ENCODE results near the gene ARHGEF25. TPM values are rescaled to one million over a fixed set of nuclear protein-coding genes. Genes with fewer than 3 reads are reported as not detected.

The ARHGEF25 gene
- total RNA-seq, 1 donor from 2014 or later = 16.8 TPM

- Histone ChIP-seq H3K4me2 (ENCODE audit: low read length) (no peak overlapping the region), H3K9me3 (ENCODE audit: insufficient read depth, low read depth, low read length) (no peaks in the 10 kb centered on the region), H3K79me2 (ENCODE audit: insufficient read depth, low read length) (no peaks in the 10 kb centered on the region), H3K36me3 (ENCODE audit: insufficient read depth, low read length) (no peaks in the 10 kb centered on the region), H3K27me3 (ENCODE audit: insufficient read depth, low read length) (no peaks in the 10 kb centered on the region), H4K20me1 (ENCODE audit: insufficient read depth, low read length) (no peaks in the 10 kb centered on the region), H3K27ac (ENCODE audit: low read depth, low read length) (no peak overlapping the region), H2AFZ (ENCODE audit: low read depth, low read length) (no peak overlapping the region), H3K4me3 (ENCODE audit: insufficient read depth, low read depth, low read length) (no peak overlapping the region), H3K9ac (ENCODE audit: low read length) (no peak overlapping the region), H3K4me1 (ENCODE audit: insufficient read depth, low read length) (peaks cover 22% of the 10 kb centered on the region)
- H3K36me3 Mint-ChIP-seq (ENCODE audit: low read depth, unreplicated experiment) = peaks cover 24% of the 10 kb centered on the region
- no peak overlapping the region for H3K4me3 Mint-ChIP-seq (ENCODE audit: unreplicated experiment)
- no peak for DNase-seq (ENCODE audit: low read depth)
- TF ChIP-seq CTCF (IDR thresholded peaks at IDR 0.05; ENCODE audit: insufficient read depth, low read depth, low read length) (no peak), EZH2 (IDR thresholded peaks at IDR 0.05; ENCODE audit: insufficient read depth, low read length) (no peak)
- H3K9me3 Mint-ChIP-seq (ENCODE audit: unreplicated experiment) = peaks cover 2% of the 10 kb centered on the region
- H3K27me3 Mint-ChIP-seq (ENCODE audit: low read depth, unreplicated experiment) = peaks cover 12% of the 10 kb centered on the region
- H3K4me1 Mint-ChIP-seq (ENCODE audit: low read depth, unreplicated experiment) = peaks cover 21% of the 10 kb centered on the region
- FAIRE-seq = no peak
- no peak overlapping the region for H3K27ac Mint-ChIP-seq (ENCODE audit: unreplicated experiment)
Observed at GRCh38 chr12:57606399-57606798, 4.8 kb upstream of the ARHGEF25 start.

- H3K27me3 ChIP-seq (ENCODE audit: insufficient read depth, low read length) = no peaks in the 10 kb centered on the region
- no peak overlapping the region for H3K4me3 Mint-ChIP-seq (ENCODE audit: unreplicated experiment)
- no peak for FAIRE-seq
Observed at GRCh38 chr12:57606821-57607220, 4.4 kb upstream of the ARHGEF25 start.

More at GRCh38 chr12:57606821-57607220, 4.4 kb upstream of the ARHGEF25 start:
- H3K9ac ChIP-seq (ENCODE audit: low read length) = no peak overlapping the region
- H3K9me3 Mint-ChIP-seq (ENCODE audit: unreplicated experiment) = peaks cover 2% of the 10 kb centered on the region
- no peaks in the 10 kb centered on the region for H4K20me1 ChIP-seq (ENCODE audit: insufficient read depth, low read length)
- no peak overlapping the region for H3K4me2 ChIP-seq (ENCODE audit: low read length)
- H3K9me3 ChIP-seq (ENCODE audit: insufficient read depth, low read depth, low read length) = no peaks in the 10 kb centered on the region
- H3K27ac ChIP-seq (ENCODE audit: low read depth, low read length) = no peak overlapping the region
- H3K27ac Mint-ChIP-seq (ENCODE audit: unreplicated experiment) = no peak overlapping the region
- TF ChIP-seq EZH2 (IDR thresholded peaks at IDR 0.05; ENCODE audit: insufficient read depth, low read length) = no peak
- no peak for TF ChIP-seq CTCF (IDR thresholded peaks at IDR 0.05; ENCODE audit: insufficient read depth, low read depth, low read length)
- no peak overlapping the region for H2AFZ ChIP-seq (ENCODE audit: low read depth, low read length)
- H3K4me3 ChIP-seq (ENCODE audit: insufficient read depth, low read depth, low read length) = no peak overlapping the region
- peaks cover 21% of the 10 kb centered on the region for H3K4me1 Mint-ChIP-seq (ENCODE audit: low read depth, unreplicated experiment)
- H3K79me2 ChIP-seq (ENCODE audit: insufficient read depth, low read length) = no peaks in the 10 kb centered on the region
- H3K4me1 ChIP-seq (ENCODE audit: insufficient read depth, low read length) = peaks cover 22% of the 10 kb centered on the region
- H3K36me3 ChIP-seq (ENCODE audit: insufficient read depth, low read length) = no peaks in the 10 kb centered on the region
- H3K36me3 Mint-ChIP-seq (ENCODE audit: low read depth, unreplicated experiment) = peaks cover 20% of the 10 kb centered on the region
- no peak for DNase-seq (ENCODE audit: low read depth)
- peaks cover 12% of the 10 kb centered on the region for H3K27me3 Mint-ChIP-seq (ENCODE audit: low read depth, unreplicated experiment)
